HepG2 (cell line): Measurements from ENCODE around the gene ATP6V0E1. TPM values are rescaled to one million over a fixed set of nuclear protein-coding genes. Genes with fewer than 3 reads are reported as not detected.

ENCODE experiments used
- ASH2L ChIP-seq: fragments of 300-600, 200-600 bp; sonication (generic); IDR thresholded peaks from 2 replicates; pipeline ENCODE4 v1.7.0; 2017; ENCODE audit warnings: low read depth, mild to moderate bottlenecking, moderate library complexity, mixed read lengths, low read length; ENCODE audit not compliant: insufficient read length
- ATF2 ChIP-seq: sonication (generic); formaldehyde crosslinking; IDR thresholded peaks from 2 replicates; pipeline ENCODE4 v1.4.0; 2020; ENCODE audit warnings: missing genetic modification reagents
- ATF7 ChIP-seq, 2 experiments: fragments of 450-650 bp in 1 of 2; sonication (generic) in 1 of 2; formaldehyde crosslinking in 1 of 2; IDR thresholded peaks; 2 replicates each; pipeline versions ENCODE4 v1.4.0 to v1.6.1; 2016 to 2020; ENCODE audit warnings: antibody characterized with exemption in 1 of 2, mild to moderate bottlenecking in 1 of 2, missing genetic modification reagents in 1 of 2
- CHCHD3 ChIP-seq: sonication (generic); formaldehyde crosslinking; IDR thresholded peaks from 2 replicates; pipeline ENCODE4 v1.8.0; 2022; ENCODE audit warnings: mild to moderate bottlenecking, missing genetic modification reagents, moderate library complexity
- EHMT2 ChIP-seq: fragments of 200-600 bp; sonication (generic); IDR thresholded peaks from 2 replicates; pipeline ENCODE4 v1.7.0; 2017; ENCODE audit warnings: antibody characterized with exemption, low read depth, low read length, borderline replicate concordance
- EP300 ChIP-seq, 3 experiments: sonication (generic) in 1 of 3; formaldehyde crosslinking in 1 of 3; IDR thresholded peaks; 2 replicates each; pipeline versions ENCODE4 v1.5.1 to v1.6.1; 2011 to 2020; ENCODE audit warnings: low read depth in 2 of 3, low read length in 2 of 3, borderline replicate concordance in 1 of 3, improper control_type of control experiment in 1 of 3, mild to moderate bottlenecking in 1 of 3, missing genetic modification reagents in 1 of 3, moderate library complexity in 1 of 3
- ESRRA ChIP-seq: sonication (generic); formaldehyde crosslinking; IDR thresholded peaks from 2 replicates; pipeline ENCODE4 v1.5.1; 2020; ENCODE audit warnings: mild to moderate bottlenecking, low read depth, missing genetic modification reagents
- KLF13 ChIP-seq: sonication (generic); formaldehyde crosslinking; IDR thresholded peaks from 2 replicates; pipeline ENCODE4 v1.4.0; 2020; ENCODE audit warnings: mild to moderate bottlenecking, missing genetic modification reagents
- MEIS1 ChIP-seq: sonication (generic); formaldehyde crosslinking; IDR thresholded peaks from 2 replicates; pipeline ENCODE4 v1.9.0; 2021; ENCODE audit warnings: mild to moderate bottlenecking, missing genetic modification reagents, moderate library complexity, borderline replicate concordance
- MZF1 ChIP-seq: sonication (generic); formaldehyde crosslinking; IDR thresholded peaks from 2 replicates; pipeline ENCODE4 v1.8.1; 2023; ENCODE audit warnings: mild to moderate bottlenecking, missing genetic modification reagents, borderline replicate concordance
- NBN ChIP-seq: fragments of 450-650 bp; conservative IDR thresholded peaks from 2 replicates; pipeline ENCODE4 v1.6.1; 2017
- PLRG1 ChIP-seq: fragments of 450-650 bp; conservative IDR thresholded peaks from 2 replicates; pipeline ENCODE4 v1.6.1; 2016
- PPARG ChIP-seq: conservative IDR thresholded peaks from 2 replicates; pipeline ENCODE4 v1.6.1; 2016; ENCODE audit warnings: missing biosample characterization, missing genetic modification reagents
- SAFB2 ChIP-seq: sonication (generic); formaldehyde crosslinking; IDR thresholded peaks from 2 replicates; pipeline ENCODE4 v1.5.1; 2020; ENCODE audit warnings: missing genetic modification reagents, low read depth, mild to moderate bottlenecking, borderline replicate concordance
- SKI ChIP-seq: fragments of 450-650 bp; IDR thresholded peaks from one replicate; pipeline ENCODE4 v1.6.1; 2018; ENCODE audit warnings: mild to moderate bottlenecking; ENCODE audit not compliant: partially characterized antibody
- TCF12 ChIP-seq, 2 experiments: fragments of 450-650 bp in 1 of 2; sonication (generic) in 1 of 2; formaldehyde crosslinking in 1 of 2; IDR thresholded peaks; 2 replicates each; pipeline versions ENCODE4 v1.6.1 to v1.8.0; 2017 to 2022; ENCODE audit warnings: antibody characterized with exemption in 1 of 2, mild to moderate bottlenecking in 1 of 2, missing genetic modification reagents in 1 of 2, moderate library complexity in 1 of 2
- TEAD2 ChIP-seq: sonication (generic); formaldehyde crosslinking; IDR thresholded peaks from 2 replicates; pipeline ENCODE4 v1.9.0; 2021; ENCODE audit warnings: missing genetic modification reagents
- YY1 ChIP-seq: IDR thresholded peaks from 2 replicates; pipeline ENCODE4 v1.6.1; 2011; ENCODE audit warnings: low read length, low read depth, moderate library complexity, mild to moderate bottlenecking; ENCODE audit not compliant: insufficient read depth, insufficient replicate concordance
- ZBTB3 ChIP-seq: sonication (generic); formaldehyde crosslinking; IDR thresholded peaks from 2 replicates; pipeline ENCODE4 v1.4.0; 2020; ENCODE audit warnings: low read depth, mild to moderate bottlenecking, moderate library complexity, missing genetic modification reagents, borderline replicate concordance
- ZFP36L2 ChIP-seq: sonication (generic); formaldehyde crosslinking; IDR thresholded peaks from 2 replicates; pipeline ENCODE4 v1.4.0; 2020; ENCODE audit warnings: missing genetic modification reagents
- ZNF317 ChIP-seq: sonication (generic); formaldehyde crosslinking; IDR thresholded peaks from 2 replicates; pipeline ENCODE4 v1.5.0; 2020; ENCODE audit warnings: mild to moderate bottlenecking, missing genetic modification reagents
- polyA plus RNA-seq, 8 experiments: library from polyadenylated mRNA; depleted of rRNA in 3 of 8; stranded (reverse) in 7 of 8; unstranded in 1 of 8; fragments of >200 nt; fragmentation: Illumina TruSeq in 4 of 8; extraction: Trizol in 4 of 8; gene quantifications; 2 replicates each; pipeline versions ENCODE4 v1.2.1 to v1.2.3, GENCODE V29; 2011 to 2016; ENCODE audit warnings: low read depth in 4 of 8, missing spikeins in 1 of 8, mixed read lengths in 1 of 8; ENCODE audit not compliant: insufficient read depth in 1 of 8
- total RNA-seq, 5 experiments: library from RNA; depleted of rRNA; stranded (reverse); fragments of >200 nt; fragmentation: Illumina TruSeq; extraction: Trizol; gene quantifications; 2 replicates each; pipeline ENCODE4 v1.2.3, GENCODE V29; 2016; ENCODE audit warnings: low read depth in 1 of 5
- TF ChIP-seq, protein P1 (sequence below): sonication (generic); formaldehyde crosslinking; IDR thresholded peaks from 2 replicates; pipeline ENCODE4 v1.4.0; 2020; ENCODE audit warnings: low read depth, mild to moderate bottlenecking, missing genetic modification reagents
- TF ChIP-seq, protein P2 (sequence below): IDR thresholded peaks from 2 replicates; pipeline ENCODE4 v1.6.1; 2016
- TF ChIP-seq, protein P3 (sequence below): sonication (generic); formaldehyde crosslinking; IDR thresholded peaks from 2 replicates; pipeline ENCODE4 v1.8.0; 2022; ENCODE audit warnings: missing genetic modification reagents, mild to moderate bottlenecking, inconsistent platforms, borderline replicate concordance
- TF ChIP-seq, protein P4 (sequence below): sonication (generic); formaldehyde crosslinking; IDR thresholded peaks from 2 replicates; pipeline ENCODE4 v1.8.0; 2022; ENCODE audit warnings: missing genetic modification reagents, low read depth, mild to moderate bottlenecking, borderline replicate concordance

The ATP6V0E1 gene
- total and polyA plus RNA-seq, 2 of the 13 experiments (the other 11 are each of a cell fraction or from before 2014, with no cell fraction given), result 143 to 215 TPM

GRCh38 chr5:173015192-173015591 is 31.6 kb downstream of the ATP6V0E1 start (continued):
- TF ChIP-seq EP300 (IDR thresholded peaks at IDR 0.05; ENCODE audit: low read depth in 2 of 2, low read length in 2 of 2) (no peak), EP300 (CRISPR knock-in tag; IDR thresholded peaks at IDR 0.05; ENCODE audit: borderline replicate concordance) (no peak), EHMT2 (no peak), SKI (no peak), ATF7 (IDR thresholded peaks at IDR 0.05) (no peak), ATF7 (CRISPR knock-in tag; IDR thresholded peaks at IDR 0.05) (no peak), YY1 (no peak), ZFP36L2 (CRISPR knock-in tag) (no peak), MEIS1 (CRISPR knock-in tag) (0 out of 2 replicates have a peak, but pooled peaks have one; percentile 1), ATF2 (CRISPR knock-in tag) (no peak), TCF12 (IDR thresholded peaks at IDR 0.05) (no peak), TCF12 (CRISPR knock-in tag; IDR thresholded peaks at IDR 0.05) (no peak), ESRRA (CRISPR knock-in tag) (no peak), PPARG (CRISPR knock-in tag) (no peak), CHCHD3 (CRISPR knock-in tag) (no peak), TEAD2 (CRISPR knock-in tag) (no peak), NBN (no peak), KLF13 (CRISPR knock-in tag) (no peak), ASH2L (peak; percentile 20), PLRG1 (no peak), SAFB2 (CRISPR knock-in tag) (no peak), ZNF317 (no peak), ZBTB3 (CRISPR knock-in tag) (no peak), MZF1 (CRISPR knock-in tag) (no peak)
- TF ChIP-seq, protein P1, sequence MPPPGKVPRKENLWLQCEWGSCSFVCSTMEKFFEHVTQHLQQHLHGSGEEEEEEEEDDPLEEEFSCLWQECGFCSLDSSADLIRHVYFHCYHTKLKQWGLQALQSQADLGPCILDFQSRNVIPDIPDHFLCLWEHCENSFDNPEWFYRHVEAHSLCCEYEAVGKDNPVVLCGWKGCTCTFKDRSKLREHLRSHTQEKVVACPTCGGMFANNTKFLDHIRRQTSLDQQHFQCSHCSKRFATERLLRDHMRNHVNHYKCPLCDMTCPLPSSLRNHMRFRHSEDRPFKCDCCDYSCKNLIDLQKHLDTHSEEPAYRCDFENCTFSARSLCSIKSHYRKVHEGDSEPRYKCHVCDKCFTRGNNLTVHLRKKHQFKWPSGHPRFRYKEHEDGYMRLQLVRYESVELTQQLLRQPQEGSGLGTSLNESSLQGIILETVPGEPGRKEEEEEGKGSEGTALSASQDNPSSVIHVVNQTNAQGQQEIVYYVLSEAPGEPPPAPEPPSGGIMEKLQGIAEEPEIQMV (CRISPR knock-in tag), result no peak
- TF ChIP-seq, protein P2, sequence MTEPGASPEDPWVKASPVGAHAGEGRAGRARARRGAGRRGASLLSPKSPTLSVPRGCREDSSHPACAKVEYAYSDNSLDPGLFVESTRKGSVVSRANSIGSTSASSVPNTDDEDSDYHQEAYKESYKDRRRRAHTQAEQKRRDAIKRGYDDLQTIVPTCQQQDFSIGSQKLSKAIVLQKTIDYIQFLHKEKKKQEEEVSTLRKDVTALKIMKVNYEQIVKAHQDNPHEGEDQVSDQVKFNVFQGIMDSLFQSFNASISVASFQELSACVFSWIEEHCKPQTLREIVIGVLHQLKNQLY (CRISPR knock-in tag), result no peak
- TF ChIP-seq, protein P3, sequence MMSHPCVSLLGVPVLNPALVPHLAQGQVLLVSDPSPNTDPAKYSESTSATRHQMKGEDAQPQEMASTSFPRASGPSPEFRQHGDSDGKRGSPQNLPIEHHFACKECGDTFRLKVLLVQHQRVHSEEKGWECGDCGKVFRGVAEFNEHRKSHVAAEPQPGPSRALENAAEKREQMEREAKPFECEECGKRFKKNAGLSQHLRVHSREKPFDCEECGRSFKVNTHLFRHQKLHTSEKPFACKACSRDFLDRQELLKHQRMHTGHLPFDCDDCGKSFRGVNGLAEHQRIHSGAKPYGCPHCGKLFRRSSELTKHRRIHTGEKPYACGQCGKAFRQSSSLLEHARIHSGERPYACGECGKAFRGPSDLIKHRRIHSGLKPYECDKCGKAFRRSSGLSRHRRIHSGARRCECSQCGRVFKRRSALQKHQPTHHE, result no peak
- TF ChIP-seq, protein P4, sequence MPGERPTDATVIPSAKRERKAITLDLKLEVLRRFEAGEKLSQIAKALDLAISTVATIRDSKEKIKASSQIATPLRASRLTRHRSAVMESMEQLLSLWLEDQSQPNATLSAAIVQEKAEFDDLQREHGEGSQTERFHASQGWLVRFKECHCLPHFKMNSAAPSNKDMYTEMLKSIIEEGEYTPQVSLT (CRISPR knock-in tag), result no peak
